ENCODE data around the gene CLDN9.

The CLDN9 gene

DNA sequence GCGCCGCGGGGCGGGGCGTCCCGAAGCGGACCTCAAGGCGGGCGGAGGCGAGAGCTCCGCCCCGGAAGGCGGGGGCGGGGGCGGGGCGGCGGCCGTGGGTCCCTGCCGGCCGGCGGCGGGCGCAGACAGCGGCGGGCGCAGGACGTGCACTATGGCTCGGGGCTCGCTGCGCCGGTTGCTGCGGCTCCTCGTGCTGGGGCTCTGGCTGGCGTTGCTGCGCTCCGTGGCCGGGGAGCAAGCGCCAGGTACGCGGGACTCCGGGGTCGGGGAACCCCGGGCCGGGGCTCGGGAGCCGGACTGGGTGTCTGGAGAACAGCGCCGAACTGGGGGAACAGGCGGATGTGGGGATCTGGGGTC lies 7.5 kb downstream of the CLDN9 start, which contains the start of gene TNFRSF12A (continued):
- TF ChIP-seq, protein P1, sequence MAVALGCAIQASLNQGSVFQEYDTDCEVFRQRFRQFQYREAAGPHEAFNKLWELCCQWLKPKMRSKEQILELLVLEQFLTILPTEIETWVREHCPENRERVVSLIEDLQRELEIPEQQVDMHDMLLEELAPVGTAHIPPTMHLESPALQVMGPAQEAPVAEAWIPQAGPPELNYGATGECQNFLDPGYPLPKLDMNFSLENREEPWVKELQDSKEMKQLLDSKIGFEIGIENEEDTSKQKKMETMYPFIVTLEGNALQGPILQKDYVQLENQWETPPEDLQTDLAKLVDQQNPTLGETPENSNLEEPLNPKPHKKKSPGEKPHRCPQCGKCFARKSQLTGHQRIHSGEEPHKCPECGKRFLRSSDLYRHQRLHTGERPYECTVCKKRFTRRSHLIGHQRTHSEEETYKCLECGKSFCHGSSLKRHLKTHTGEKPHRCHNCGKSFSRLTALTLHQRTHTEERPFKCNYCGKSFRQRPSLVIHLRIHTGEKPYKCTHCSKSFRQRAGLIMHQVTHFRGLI (tag by site-specific recombination; IDR thresholded peaks at IDR 0.05), result no peak
- TF ChIP-seq ZNF677 (tag by site-specific recombination; IDR thresholded peaks at IDR 0.05) (0 out of 2 replicates have a peak, but pooled peaks have one; percentile 8), ZNF19 (tag by site-specific recombination; IDR thresholded peaks at IDR 0.05; ENCODE audit: low read depth) (no peak), MZF1 (tag by site-specific recombination; IDR thresholded peaks at IDR 0.05; ENCODE audit: borderline replicate concordance) (peak; percentile 64; the same call in 1 of the 2 replicates), CTCF (tag by site-specific recombination; IDR thresholded peaks at IDR 0.05) (0 out of 2 replicates have a peak, but pooled peaks have one; percentile 28), ZNF561 (tag by site-specific recombination; IDR thresholded peaks at IDR 0.05; ENCODE audit: borderline replicate concordance) (peak; percentile 22; the same call in 1 of the 2 replicates), ZNF600 (tag by site-specific recombination; IDR thresholded peaks at IDR 0.05) (peak; percentile 54; the same call in 1 of the 2 replicates)

DNA sequence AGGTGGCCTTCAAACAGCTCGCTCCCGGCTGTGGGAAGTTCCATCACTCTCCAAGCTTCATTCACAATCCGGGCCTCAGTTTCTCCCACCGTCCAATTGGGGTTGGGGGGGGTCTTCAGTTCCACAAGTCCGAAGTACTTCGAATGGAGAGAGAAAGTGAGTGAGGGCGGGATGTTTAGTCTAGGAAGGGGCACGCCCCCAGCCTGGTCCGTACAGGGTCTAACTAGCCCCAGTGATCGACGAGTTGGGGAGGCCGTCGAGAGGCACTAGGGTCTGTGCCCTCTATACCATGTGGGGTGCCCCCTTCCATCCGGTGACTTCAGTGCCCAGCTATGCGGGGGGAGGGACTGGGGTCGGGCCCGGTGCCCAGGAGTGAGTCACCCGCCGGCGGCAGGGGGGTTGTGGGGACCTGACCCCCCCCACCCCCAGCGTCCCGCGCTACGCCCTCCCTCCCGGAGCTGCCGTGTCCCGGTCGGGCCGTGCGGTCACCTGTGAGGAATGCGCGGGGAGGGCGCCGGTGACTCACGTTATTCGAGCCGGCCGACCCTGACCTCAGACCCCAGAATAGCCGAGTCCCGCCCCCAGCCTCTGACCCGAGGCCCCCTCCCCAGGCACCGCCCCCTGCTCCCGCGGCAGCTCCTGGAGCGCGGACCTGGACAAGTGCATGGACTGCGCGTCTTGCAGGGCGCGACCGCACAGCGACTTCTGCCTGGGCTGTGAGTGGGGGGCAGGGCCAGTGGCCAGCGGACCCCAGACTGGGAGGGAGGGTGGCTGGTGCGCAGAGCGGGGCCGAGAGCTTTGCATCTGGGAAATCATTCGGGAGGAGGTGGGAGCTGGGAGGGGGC lies 8.1 kb downstream of the CLDN9 start:
- Histone ChIP-seq H3K36me3 (ENCODE audit: control insufficient read depth in 2 of 2, insufficient read depth in 1 of 2, low read length in 2 of 2) (peaks cover 0 to 6% of the 10 kb centered on the region in 2 experiments; a peak in 1 of 3 replicates), H3K4me3 (ENCODE audit: low read depth, low read length) (peak overlapping the region; percentile 75), H3K27ac (ENCODE audit: extremely low read depth, low read depth, low read length) (peak overlapping the region; percentile 54), H3K9me3 (ENCODE audit: control insufficient read depth, insufficient read depth, low read depth, low read length) (no peaks in the 10 kb centered on the region), H3K4me1 (ENCODE audit: control insufficient read depth, insufficient read depth, low read length) (peaks cover 21% of the 10 kb centered on the region)
- CTCF ChIA-PET, result interaction anchor here (0.6 to 4.1 kb wide), 10 partner anchors 7 to 70 kb away, joined by 3 to 41 read pairs (median 4); no protein-coding TSS in a partner anchor
- POLR2A ChIA-PET, result interaction anchor here (0.5 to 11.9 kb wide), 23 partner anchors 7 to 1056 kb away, joined by 3 to 247 read pairs (median 5); partner anchors contain the start of genes CLDN9, FLYWCH1, FLYWCH2 and KREMEN2
- peak; percentile 98 for TF ChIP-seq ZEB2 (tag by site-specific recombination; IDR thresholded peaks at IDR 0.05)
- TF ChIP-seq ZNF777 (tag by site-specific recombination; IDR thresholded peaks at IDR 0.05; ENCODE audit: borderline replicate concordance), result peak; percentile 56; the same call in 1 of the 2 replicates
- TF ChIP-seq, protein P2, sequence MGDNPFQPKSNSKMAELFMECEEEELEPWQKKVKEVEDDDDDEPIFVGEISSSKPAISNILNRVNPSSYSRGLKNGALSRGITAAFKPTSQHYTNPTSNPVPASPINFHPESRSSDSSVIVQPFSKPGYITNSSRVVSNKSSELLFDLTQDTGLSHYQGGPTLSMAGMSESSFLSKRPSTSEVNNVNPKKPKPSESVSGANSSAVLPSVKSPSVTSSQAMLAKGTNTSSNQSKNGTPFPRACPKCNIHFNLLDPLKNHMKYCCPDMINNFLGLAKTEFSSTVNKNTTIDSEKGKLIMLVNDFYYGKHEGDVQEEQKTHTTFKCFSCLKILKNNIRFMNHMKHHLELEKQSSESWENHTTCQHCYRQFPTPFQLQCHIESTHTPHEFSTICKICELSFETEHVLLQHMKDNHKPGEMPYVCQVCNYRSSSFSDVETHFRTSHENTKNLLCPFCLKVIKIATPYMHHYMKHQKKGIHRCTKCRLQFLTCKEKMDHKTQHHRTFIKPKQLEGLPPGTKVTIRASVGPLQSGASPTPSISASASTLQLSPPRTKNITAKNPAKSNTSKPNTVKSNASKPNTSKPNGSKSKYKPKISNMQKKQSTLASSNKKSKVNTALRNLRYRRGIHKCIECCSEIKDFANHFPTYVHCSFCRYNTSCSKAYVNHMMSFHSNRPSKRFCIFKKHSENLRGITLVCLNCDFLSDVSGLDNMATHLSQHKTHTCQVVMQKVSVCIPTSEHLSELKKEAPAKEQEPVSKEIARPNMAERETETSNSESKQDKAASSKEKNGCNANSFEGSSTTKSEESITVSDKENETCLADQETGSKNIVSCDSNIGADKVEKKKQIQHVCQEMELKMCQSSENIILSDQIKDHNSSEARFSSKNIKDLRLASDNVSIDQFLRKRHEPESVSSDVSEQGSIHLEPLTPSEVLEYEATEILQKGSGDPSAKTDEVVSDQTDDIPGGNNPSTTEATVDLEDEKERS (tag by site-specific recombination; IDR thresholded peaks at IDR 0.05), result no peak
- no peak for TF ChIP-seq CTCF (tag by site-specific recombination; IDR thresholded peaks at IDR 0.05)
- no peak for TF ChIP-seq ZNF175 (tag by site-specific recombination; IDR thresholded peaks at IDR 0.05)
- TF ChIP-seq TSHZ1 (tag by site-specific recombination; IDR thresholded peaks at IDR 0.05; ENCODE audit: borderline replicate concordance), result peak; percentile 36; the same call in 1 of the 2 replicates
- TF ChIP-seq ZNF610 (tag by site-specific recombination; IDR thresholded peaks at IDR 0.05; ENCODE audit: borderline replicate concordance), result no peak
- no peak for TF ChIP-seq ZNF214 (tag by site-specific recombination; IDR thresholded peaks at IDR 0.05; ENCODE audit: borderline replicate concordance)
- TF ChIP-seq, protein P3, sequence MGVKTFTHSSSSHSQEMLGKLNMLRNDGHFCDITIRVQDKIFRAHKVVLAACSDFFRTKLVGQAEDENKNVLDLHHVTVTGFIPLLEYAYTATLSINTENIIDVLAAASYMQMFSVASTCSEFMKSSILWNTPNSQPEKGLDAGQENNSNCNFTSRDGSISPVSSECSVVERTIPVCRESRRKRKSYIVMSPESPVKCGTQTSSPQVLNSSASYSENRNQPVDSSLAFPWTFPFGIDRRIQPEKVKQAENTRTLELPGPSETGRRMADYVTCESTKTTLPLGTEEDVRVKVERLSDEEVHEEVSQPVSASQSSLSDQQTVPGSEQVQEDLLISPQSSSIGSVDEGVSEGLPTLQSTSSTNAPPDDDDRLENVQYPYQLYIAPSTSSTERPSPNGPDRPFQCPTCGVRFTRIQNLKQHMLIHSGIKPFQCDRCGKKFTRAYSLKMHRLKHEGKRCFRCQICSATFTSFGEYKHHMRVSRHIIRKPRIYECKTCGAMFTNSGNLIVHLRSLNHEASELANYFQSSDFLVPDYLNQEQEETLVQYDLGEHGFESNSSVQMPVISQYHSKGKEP (tag by site-specific recombination; IDR thresholded peaks at IDR 0.05), result no peak

Data from HEK293 (cell line).